ENCODE data around the gene PHETA1. TPM values are rescaled to one million over a fixed set of nuclear protein-coding genes. Genes with fewer than 3 reads are reported as not detected.

Gene PHETA1
- total and polyA plus RNA-seq, 10 of the 15 experiments (the other 5 are each of a cell fraction or from before 2014, with no cell fraction given): 0.02 to 1.3 (median 0.51) TPM; not detected in 1

GRCh38 chr12:111321317-111321716, 47.6 kb downstream of the PHETA1 start (continued):
- no peak for TF ChIP-seq BCLAF1 (IDR thresholded peaks at IDR 0.05)
- no peak for TF ChIP-seq NFIC (IDR thresholded peaks at IDR 0.05; ENCODE audit: low read depth, low read length)
- TF ChIP-seq MEF2B (IDR thresholded peaks at IDR 0.05; ENCODE audit: partially characterized antibody, poor library complexity, severe bottlenecking): no peak
- TF ChIP-seq REST (IDR thresholded peaks at IDR 0.05; ENCODE audit: low read depth, low read length): no peak
- no peak for TF ChIP-seq ETV6 (conservative IDR thresholded peaks at IDR 0.05 in 1 of 2, IDR thresholded peaks at IDR 0.05 in 1 of 2; ENCODE audit: borderline replicate concordance in 1 of 2, low read depth in 1 of 2)
- TF ChIP-seq BCL3 (IDR thresholded peaks at IDR 0.05; ENCODE audit: borderline replicate concordance, insufficient read depth, low read depth, low read length, poor library complexity, severe bottlenecking): no peak
- TF ChIP-seq CHD1 (IDR thresholded peaks at IDR 0.05; ENCODE audit: low read depth, low read length): no peak

Data from GM12878 (cell line).